ENCODE results near the gene PLA2G12A.

Gene PLA2G12A

DNA sequence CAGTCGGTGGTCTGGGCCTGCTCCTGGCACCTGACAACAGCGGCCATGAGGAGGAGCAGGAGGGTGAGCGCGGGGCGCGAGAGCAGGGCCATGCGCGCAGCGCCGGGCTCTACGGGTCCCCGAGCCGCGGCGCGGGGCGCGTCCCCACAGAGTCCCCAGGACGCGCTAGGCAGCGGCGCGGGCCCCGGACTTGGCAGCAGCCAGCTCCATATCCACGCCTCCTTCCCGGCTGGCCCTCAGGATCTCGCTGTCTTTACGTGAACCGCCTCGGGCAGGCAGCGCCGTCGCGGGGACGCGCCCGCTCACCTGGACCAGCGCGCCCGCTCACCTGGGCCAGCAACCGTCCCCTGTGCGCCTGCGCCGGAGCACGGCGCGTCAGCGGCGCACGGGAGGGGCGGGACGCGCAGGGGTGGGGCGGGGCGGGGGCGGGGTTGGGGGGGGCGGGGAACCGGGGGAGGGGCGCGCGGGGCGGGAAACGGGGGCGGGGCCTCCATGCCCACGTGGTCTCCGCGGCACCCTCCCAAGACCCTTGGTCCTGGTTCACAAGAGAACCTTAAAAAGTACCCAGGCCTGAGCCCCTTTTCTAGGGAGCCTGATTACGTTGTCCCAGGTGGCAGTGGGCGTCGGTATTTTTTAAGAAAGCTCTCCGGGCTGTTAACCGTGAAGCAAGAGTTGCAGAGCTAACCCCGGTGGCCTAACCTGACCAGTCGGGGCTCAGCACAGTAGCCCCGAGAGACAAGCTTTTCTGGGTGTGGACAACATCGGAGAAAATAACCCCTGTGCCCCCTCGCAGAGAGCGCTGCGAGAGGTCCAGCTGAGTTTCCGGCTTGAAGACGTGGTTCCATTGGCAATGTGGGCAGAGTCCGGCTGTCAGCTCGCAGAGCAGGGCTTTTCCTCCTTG lies at the start of gene PLA2G12A:
TSS of gene PLA2G12A (minus strand) at position 353 of the 901 bp plus-strand sequence. CDS start at position 92, 261 bp downstream.
- DNase-seq (ENCODE audit: low spot score): peak; percentile 96

DNA sequence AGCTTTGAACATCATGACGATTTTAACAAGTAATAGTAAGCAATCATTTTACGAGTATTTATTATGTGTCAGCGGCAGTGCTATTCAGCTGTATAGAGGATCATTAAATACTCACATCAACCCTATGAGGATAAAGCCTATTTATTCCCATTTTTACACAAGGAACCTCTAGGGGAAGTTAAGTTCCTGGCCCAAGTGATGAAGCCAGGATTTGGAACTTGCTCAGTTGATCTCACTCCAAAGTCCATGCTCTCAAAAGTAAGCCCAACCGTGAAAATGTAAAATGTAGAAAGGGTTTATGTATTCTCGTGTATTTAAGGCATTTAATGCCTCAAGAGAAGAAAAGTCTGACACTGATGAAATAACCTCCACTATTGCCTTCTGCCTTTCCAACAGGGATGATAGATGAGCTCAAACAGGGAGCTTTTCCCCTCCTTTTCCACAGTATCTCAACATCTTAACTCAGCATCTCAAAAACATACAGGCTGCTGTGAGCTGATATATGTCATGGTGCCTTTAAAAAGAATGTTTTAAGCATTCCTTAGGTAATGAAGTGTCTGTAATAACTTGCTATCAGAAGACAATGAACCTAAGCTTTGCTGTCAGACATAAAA lies 35.0 kb upstream of the PLA2G12A start:
- no peak for DNase-seq (ENCODE audit: low spot score)

GRCh38 chr4:109764376-109764775 lies 34.5 kb upstream of the PLA2G12A start:
- no peak for DNase-seq (ENCODE audit: low spot score)

DNA sequence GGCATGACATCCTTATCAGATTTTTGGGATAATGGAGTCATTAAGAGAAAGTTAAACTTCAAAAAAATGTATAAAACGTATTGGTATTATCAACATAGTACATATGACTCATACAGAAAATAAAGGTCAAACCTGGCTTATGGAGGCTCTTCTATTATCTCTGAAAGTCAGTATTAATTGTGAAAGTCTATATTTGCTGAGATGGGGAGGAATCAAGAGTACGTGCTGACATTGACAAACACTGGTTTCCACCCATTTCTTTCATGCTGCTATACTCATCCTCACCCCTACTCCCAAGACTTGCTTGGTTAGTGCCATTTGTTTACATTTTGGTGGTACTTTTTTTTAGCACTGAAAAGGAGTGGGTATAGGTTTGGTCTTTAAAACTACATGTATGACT lies 30.8 kb upstream of the PLA2G12A start:
- DNase-seq (ENCODE audit: low spot score): no peak

DNA sequence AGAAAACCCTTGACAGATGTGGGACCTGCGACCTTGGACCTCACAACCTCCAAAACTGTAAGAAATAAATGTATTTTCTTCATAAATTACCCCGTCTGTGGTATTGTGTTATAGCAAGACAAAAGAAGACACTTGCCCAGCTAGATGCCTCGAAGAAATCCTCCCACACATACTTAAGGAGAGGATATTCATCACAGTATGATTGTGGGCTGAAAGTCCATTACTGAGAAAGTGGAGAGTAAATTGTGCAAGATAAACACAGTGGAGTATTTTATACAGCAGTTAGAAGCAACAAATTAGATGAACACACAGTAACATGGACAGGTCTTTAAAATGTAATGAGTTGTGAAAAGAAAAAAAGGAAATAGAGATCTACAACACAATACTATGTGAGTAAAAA lies 25.8 kb upstream of the PLA2G12A start:
- DNase-seq (ENCODE audit: low spot score): no peak

GRCh38 chr4:109754093-109754857 lies 24.4 kb upstream of the PLA2G12A start:
- DNase-seq (ENCODE audit: low spot score): no peak

DNA sequence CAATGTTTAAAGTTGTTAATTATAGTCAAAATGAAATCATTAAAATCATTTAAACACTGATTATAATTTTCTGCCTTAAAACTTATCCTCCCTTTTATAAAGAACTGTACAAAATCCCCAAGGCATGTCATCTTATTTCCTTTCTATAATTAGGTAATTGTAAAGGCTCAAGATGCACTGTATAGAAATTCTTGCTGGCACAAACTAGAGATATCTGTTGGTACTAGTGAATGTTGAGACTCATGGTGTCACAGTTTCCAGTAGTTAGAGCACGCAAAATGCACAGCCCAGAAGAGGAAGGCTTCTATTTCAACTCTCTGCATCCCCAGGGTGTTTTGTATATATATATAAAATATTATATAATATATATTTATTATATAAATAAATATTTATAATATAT lies 22.7 kb upstream of the PLA2G12A start:
- no peak for DNase-seq (ENCODE audit: low spot score)

DNA sequence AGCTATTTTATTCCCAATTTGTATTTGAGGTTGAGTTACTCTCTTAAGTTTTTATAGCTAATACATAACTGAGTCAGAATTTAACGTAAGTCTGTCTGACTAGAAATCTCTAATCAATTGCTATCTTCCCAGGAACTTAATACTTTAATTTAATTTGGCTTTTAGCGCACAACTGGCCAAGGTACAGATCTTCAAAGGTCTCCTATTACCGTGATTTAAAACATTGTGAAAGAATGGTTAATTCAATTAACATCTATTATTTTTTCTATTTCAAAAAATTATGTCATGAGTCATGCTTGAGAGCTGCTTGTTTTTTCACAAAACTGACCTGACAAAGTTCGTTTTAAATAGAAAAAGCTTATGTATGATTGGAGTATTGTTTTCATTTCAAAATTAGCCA lies 22.0 kb upstream of the PLA2G12A start:
- no peak for DNase-seq (ENCODE audit: low spot score)

DNA sequence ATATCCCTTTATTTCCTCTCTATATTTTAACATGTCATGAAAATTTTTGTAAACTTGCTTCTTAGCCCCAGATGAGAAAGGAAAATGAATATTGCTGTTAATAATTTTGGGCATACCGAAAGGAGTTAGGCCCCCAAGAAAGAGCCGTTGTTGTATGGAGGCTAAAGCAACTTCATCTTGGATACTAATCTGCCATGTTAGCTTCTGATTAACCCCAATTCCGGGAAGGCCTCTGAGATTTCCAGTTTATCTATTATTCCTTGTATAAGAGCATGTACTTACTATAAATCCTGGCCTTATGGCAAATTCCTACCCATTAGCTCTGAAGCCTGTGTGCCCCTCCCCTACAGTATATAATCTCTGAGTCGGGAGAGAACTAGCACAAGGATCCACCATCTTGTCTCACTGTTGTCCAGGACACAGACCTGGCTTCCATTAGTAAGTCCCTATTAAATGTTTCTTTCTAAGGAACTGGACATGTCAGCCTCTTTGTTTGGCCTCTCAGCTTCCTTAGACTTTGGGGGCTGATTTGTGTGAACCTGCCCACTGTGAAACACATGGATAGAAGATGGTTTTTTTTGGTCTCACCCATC lies 20.9 kb upstream of the PLA2G12A start:
- no peak for DNase-seq (ENCODE audit: low spot score)

- no peak for DNase-seq (ENCODE audit: low spot score)
Observed at GRCh38 chr4:109749388-109750082, 19.7 kb upstream of the PLA2G12A start.

DNA sequence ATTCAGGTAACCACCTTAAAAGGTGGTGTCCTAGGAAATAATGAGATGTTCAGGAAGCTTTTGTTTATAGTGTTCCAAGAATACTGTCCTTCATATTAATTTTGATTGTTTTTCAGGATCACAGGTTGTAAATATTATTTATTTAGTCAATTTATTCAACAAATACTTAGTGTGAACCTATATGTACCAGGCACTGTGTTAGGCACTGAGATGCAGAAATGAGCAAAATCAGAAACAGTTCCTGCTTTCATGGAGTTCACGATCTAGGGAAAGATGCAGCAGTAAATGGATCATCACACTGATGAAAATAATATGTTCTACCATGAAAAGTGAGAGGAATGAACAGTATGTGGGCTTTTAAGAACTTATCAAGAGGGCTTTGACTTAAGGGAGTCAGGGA lies 18.2 kb upstream of the PLA2G12A start:
- DNase-seq (ENCODE audit: low spot score): no peak

GRCh38 chr4:109746728-109747127 lies 16.9 kb upstream of the PLA2G12A start:
- DNase-seq (ENCODE audit: low spot score): no peak

DNA sequence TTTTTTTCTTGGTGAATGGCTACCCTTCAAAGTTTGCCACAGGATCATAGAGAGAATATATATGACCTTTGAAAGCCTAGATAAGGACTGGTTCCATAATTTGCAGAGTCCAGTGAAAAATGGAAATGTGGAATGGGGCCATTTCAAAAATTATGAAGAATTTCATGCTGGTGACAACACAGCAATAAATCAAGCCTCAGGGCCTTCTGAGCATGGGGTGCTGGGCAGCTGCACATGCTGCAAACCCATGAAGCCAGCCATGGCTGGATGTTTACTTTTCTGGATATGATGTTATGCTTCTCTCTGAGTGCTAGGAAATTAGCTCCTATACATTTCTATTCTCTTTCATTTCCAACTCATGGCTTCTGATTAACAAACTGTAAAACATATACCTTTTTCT lies 16.0 kb upstream of the PLA2G12A start:
- DNase-seq (ENCODE audit: low spot score): no peak

DNA sequence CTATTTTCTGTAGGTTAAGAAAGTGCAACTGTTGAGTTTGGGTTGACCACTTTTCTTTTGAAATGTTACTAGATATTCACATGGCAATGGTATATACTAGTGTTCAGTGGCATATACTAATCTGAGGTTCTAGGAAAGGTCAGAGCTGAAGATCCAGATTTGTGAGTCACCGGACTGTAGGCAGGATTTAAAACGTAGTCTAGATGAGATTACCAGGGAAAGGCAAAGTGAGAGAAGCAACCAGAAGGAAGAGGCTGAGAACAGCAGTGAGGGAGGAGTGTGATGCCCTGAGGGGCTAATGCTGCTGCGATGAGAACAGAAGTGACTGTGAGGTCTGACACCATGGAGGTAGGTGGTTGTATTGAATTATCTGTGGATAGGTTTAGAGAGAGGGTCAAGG lies 9.7 kb upstream of the PLA2G12A start:
- DNase-seq (ENCODE audit: low spot score): no peak

GRCh38 chr4:109738104-109738872 lies 8.4 kb upstream of the PLA2G12A start:
- DNase-seq (ENCODE audit: low spot score): no peak

DNA sequence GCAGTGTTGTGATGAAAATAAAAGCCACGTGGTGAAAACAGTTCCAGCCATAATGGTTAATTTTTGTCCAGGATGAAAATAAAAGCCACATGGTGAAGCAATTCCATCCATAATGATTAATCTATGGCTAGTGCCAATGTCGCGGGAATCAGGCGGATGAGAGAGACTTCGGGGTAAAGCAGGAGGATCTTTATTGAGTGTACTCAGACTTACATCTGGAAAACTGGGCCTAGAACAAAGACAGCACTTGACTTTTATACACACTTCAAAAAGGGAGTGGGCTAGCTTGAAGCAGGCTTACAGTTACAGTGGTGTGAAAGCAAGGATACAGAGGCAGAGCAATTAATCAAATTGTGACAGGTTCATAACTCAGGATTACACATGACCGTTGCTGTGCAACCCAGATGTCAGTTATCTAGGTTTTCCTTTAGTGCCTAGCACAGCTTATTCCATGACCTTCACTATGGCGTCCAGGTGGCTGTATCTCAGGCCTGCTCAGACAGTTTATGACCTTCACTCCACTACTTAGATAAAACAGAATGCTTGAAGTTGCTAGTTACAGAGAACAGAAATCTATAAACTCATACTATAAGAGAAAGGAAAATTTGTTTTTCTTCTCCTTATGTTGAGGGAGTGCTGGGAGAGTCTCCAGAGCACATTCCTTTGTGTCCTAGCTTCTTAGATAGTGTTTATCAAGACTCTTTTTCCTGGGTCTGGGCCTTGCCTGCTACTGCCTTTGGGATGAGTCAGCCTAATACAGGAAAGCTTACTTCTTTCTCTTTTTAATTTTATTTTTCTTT lies 5.9 kb upstream of the PLA2G12A start:
- DNase-seq (ENCODE audit: low spot score): no peak

DNA sequence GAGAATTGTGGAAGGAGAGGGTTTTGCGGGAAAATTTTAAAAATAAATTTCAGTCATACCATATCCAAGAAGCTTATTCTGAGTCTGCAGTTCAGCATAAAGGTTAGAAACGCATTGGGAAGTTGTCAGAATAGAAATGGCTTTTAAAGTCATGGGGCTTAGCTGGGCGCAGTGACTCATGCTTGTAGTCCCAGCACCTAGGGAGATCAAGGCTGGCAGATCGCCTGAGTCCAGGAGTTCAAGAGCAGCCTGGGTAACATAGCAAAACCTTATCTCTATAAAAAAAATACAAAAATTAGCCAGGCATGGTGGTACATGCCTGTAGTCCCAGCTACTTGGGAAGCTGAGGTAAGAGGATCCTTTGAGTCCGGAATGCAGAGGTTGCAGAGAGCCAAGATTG lies 3.9 kb upstream of the PLA2G12A start:
- no peak for DNase-seq (ENCODE audit: low spot score)

- no peak for DNase-seq (ENCODE audit: low spot score)
Observed at GRCh38 chr4:109730619-109731545, 1.0 kb upstream of the PLA2G12A start.

GRCh38 chr4:109729117-109729717 lies 653 bp downstream of the PLA2G12A start:
- peak; percentile 4 for DNase-seq (ENCODE audit: low spot score)

Data from GM03348 (cell line).